CD4-positive, alpha-beta T cell treated with Interleukin-10 for 1 hour (primary cell): ENCODE measurements around the gene LCN15.

Source experiments
- DNase-seq: peaks from one replicate; pipeline ENCODE4 v3.0.0-alpha.2; 2020

LCN15 gene

DNA sequence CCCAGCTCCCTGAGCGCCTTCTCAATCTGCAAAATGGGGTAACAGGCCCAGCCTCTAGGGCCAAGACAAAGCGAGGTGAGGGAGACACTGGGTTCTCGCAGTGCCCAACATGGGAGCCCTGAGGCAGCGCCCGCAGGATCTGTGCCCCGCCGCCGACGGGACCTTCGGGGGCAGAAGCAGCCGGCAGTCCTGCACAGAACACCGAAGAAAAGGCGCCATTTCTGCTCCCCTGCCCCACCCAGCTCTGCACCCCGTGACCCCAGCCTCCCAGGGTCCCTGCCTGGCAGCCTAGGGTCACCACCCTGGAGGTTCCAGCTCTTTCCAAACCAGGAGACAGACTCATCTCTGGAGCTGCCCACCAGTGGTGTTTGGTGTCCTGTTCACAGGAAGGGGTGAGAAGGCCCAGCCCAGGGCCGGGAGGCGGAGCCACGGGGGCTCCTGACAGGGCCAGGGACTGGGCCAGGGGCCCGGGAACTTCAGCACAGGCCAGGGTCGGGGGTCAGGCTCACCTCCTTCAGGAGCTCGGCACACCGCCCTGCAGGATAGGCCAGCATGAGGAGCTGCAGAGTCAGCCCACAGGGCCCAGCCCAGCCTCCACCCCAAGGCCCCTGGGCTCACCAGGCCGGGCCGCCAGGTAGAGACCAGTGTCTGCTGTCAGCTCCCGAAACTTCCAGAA, 9.6 kb downstream of the LCN15 start:
- DNase-seq: no peak

- DNase-seq: no peak
These were observed 10.2 kb downstream of the LCN15 start for GRCh38 chr9:136754059-136754572.

DNA sequence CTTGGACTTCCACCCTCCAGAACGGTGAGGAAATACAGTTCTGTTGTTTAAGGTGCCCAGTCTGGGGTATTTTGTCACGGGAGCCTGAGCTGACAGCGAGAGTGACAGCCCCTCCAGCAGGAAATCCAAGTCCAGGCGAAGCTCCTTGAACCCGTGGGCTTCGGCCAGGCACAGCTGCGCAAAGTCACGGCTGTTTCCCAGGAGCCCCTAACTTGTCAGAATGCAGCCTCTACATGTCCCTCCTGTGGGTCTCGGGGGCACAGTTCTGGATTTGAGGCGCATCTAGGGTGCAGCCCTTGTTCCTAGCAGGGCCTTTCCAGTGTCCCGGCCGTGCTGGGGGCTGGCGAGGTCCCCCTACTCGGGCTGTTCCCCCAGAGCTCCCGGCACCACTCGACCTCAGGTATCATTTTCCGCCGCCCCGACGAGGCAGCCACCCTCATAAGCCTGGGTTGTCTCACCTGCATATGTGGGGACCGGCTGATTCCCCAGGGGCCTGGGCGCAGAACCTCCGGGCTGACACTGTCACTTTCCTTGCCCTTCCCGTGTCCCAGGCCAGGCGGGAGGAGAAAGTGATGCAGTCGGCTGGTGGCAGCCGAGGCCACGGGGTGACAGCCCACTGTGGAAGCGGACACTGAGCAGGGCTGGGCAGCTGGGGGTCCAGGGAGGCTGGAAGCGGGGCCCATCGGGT, 10.8 kb downstream of the LCN15 start:
- no peak for DNase-seq

DNA sequence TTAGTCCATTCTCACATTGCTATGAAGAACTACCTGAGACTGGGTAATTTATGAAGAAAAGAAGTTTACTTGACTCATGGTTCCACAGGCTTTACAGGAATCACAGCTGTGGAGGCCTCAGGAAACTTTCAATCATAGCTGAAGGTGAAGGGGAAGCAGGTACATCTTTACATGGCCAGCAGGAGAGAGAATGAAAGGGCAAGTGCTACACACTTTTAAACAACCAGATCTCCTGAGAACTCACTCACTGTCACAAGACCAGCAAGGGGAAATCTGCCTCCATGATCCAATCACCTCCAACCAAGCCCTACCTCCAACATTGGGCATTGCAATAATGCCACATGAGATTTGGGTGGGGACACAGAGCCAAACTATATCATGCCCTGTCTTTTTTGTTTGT, 12.5 kb downstream of the LCN15 start:
- DNase-seq: no peak

DNA sequence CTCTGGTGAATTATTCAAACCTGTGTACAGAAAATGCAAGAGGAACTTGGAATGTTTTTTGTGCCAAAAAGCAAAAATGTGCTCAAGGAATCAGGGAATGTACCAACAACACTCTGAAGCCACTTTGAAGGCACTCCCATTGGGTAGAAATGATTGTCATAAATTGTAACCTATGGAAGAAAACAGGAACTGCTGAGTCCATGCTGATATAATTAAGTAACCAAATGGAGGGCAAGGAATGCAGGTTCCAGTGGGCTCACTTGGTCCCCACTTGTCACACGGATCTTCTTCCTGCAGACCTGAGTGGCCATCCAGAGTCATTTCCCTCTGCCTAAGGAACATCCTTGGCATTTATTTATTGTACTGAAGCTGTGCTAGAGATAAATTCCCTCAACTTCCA, 13.1 kb downstream of the LCN15 start:
- no peak for DNase-seq

- DNase-seq: no peak
These were observed 13.8 kb downstream of the LCN15 start for GRCh38 chr9:136750526-136750925.

GRCh38 chr9:136748666-136749611, 15.4 kb downstream of the LCN15 start:
- DNase-seq: no peak

DNA sequence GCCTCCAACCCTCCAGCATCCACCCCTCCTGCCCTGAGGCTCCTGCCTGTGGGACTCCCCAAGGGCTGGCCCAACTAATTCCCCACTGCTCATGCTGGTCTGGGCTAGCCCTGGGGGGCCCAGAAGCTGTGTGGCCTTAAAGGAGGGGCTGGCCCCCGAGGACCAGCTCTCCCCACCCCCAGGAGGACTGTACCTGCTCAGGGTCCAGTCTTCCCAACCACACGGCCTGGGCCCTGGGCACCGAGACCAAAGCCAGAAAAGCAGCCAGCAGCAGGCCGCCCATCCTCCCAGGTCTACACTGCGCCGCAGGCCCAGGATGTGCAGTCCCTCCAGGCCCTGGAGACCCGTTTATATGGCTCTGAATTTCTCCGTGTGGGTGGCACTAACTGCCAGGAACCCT, 16.1 kb downstream of the LCN15 start, which contains the start of gene LCN6:
LCN6 (minus strand) TSS at position 325 of the 400 bp plus-strand sequence; CDS start at position 283, 42 bp downstream.
- no peak for DNase-seq

DNA sequence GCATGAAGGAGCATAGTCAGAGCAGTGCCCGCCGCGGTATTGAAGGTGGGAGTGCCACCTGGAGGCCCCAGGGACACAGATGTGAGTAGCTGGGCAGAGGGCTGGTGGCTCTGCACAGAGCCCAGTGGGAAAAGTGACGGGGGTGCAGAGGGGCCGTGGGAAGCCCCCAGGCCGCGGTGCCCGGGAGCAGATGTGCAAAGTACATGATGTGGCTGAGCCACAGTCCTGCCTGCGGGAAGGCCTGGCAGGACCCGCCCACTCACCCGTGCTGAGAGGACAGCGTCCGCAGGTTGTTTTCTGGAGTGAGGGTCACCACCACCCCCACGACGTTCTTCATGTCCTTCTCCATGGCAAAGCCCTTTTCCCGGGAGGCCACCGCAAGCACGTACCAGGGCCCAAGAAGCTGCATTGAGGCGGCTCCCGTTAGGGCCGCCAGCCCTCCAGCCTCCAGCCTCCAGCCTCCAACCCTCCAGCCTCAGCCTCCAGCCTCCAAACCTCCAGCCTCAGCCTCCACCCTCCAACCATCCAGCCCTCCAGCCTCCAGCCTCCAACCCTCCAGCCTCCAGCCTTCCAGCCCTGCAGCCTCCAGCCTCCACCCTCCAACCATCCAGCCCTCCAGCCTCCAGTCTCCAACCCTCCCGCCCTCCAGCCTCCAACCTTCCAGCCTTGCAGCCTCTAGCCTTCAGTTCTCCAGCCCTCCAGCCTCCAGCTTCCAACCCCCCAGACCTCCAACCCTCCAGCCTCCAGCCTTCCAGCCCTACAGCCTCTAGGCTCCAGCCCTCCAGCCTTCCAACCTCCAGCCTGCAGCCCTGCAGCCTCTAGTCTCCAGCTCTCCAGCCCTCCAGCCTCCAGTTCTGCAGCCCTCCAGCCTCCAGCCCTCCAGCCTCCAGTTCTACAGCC, 16.9 kb downstream of the LCN15 start:
- no peak for DNase-seq

DNA sequence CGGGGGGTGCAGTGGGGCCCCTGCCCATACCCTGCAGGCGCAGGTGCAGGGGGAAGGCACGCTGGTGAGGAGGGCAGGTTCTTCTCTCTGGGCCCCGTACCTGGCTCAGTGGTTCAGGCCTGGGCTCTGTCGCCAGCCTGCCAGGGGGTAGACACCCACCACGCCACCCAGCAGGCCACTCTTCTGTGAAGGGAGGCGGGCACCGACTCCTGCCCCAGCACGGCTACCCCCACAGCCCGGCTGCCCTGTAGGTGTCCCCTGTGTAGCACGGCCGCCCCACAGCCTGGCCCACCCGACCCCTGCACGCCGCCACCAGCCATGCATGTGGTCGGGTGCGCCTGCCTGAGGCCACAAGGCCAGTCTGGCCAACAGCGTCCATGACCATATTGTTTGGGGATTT, 17.7 kb downstream of the LCN15 start:
- no peak for DNase-seq

DNA sequence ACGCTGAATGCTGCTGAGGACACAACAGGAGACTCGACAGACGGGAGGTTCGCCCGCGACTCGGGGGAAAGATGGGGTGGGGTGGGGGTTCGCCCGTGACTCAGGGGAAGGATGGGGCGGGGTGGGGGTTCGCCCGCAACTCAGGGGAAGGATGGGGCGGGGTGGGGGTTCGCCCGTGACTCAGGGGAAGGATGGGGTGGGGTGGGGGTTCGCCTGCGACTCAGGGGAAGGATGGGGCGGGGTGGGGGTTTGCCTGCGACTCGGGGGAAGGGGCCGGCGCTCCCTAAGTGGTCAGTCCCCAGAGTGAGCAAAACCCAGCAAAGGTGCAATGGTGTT, 18.2 kb downstream of the LCN15 start:
- no peak for DNase-seq

GRCh38 chr9:136745389-136746154, 18.7 kb downstream of the LCN15 start:
- no peak for DNase-seq

DNA sequence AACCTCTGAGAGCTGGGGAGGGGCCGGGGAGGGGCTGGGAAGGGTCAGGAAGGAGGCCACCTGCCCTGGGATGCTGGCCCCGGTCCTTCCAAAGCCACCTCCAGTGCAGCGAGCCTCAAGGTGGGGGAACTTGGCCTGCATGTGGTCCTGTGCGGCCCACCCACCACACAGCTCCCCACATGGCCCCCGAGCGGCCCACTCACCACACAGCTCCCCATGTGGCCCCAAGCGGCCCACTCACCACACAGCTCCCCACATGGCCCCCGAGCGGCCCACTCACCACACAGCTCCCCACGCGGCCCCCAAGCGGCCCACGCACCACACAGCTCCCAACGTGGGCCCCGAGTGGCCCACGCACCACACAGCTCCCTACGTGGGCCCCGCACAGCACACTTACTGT, 19.5 kb downstream of the LCN15 start:
- DNase-seq: no peak

- DNase-seq: no peak
These were observed 20.6 kb downstream of the LCN15 start for GRCh38 chr9:136743639-136744211.

- no peak for DNase-seq
These were observed 21.5 kb downstream of the LCN15 start, which contains the start of gene LCN10 for GRCh38 chr9:136742591-136743391. TSS of gene LCN10 (minus strand) at chr9:136742940. CDS start at chr9:136742903, 37 bp downstream.

DNA sequence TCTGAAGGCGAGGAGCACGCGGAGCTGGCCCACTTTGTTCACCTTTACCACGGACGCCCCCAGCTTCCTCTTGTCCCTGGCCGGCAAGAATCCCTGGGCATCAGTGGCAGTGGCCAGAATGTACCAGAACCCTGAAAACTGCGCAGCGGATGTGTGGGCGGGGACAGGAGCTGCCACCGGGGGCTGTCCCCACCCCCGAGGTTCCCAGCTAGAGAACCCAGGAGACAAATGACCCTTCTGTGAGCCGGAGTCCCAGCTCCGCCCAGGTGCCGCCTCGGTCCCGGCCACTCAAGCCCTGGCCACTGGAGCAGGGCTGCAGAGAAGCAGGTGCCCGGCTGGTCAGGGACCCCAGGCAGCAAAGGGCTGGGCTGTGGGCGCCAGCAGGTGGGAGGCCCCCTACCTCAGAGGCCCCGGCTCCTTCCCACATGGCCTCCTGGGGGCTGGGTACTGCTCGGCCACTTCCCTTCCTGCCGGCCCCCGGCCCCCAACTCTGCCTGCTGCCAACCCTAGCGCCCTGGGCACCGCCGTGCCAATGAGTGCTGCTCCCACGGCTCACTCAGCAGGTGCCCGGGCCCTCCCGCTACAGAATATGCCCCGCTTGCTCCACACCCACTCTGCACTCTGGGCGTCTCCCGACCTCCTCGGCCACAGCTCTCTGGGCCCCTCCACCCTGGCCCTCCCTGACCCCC, 22.3 kb downstream of the LCN15 start:
- peak; percentile 28 for DNase-seq

DNA sequence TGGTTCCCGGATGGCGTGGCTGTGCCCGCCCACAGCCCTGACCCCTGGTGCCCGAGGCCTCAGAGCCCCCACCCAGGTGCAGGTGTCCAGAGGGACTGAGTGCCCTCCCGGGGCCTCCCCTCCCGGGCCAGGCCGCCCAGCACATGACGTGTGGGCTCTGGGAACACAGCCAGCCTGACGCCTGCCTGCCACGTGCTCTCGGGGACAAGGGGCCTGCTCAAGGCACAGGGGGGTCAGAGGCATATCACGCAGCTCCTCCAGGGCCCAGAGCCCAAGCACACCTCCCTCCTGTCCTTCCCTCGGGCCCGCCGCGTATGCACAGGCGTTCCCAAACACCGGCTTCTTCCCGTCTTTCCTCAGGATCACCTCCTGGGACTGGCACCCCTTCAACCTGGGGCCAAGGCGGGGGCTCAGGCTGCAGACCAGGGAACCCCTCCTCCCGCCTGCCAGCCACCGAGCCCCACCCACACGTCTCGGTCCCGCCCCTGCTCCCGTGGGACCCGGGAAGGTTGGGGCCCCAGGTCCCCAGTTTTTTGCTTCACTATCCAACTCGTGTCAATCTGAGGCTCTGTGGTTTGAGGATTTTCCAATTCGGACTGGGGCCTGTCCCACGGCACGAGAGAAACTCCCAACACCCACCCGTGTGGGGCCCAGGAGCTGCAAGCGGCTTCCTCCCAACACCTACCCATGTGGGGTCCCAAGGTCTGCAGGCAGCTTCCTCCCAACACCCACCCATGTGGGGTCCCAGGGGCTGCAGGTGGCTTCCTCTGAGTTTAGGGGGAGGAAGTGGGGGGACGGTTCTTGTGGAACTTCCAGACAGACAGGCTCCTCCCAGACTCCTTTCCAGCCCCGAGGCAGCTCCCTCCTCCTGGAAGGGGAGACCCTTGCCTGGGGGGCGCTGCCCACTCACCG, 23.1 kb downstream of the LCN15 start:
- no peak for DNase-seq

- DNase-seq: no peak
These were observed 23.8 kb downstream of the LCN15 start for GRCh38 chr9:136740491-136740890.
